Stimulated activated naive CD4-positive, alpha-beta T cell (primary cell): ENCODE measurements around the gene ZG16.

Experiments
- DNase-seq, 6 experiments: peaks; one replicate each; lab custom pipeline; 2025; lab: John Stamatoyannopoulos, UW

The ZG16 gene

GRCh38 chr16:29809031-29809747 lies 31.1 kb downstream of the ZG16 start:
- no peak for DNase-seq

DNA sequence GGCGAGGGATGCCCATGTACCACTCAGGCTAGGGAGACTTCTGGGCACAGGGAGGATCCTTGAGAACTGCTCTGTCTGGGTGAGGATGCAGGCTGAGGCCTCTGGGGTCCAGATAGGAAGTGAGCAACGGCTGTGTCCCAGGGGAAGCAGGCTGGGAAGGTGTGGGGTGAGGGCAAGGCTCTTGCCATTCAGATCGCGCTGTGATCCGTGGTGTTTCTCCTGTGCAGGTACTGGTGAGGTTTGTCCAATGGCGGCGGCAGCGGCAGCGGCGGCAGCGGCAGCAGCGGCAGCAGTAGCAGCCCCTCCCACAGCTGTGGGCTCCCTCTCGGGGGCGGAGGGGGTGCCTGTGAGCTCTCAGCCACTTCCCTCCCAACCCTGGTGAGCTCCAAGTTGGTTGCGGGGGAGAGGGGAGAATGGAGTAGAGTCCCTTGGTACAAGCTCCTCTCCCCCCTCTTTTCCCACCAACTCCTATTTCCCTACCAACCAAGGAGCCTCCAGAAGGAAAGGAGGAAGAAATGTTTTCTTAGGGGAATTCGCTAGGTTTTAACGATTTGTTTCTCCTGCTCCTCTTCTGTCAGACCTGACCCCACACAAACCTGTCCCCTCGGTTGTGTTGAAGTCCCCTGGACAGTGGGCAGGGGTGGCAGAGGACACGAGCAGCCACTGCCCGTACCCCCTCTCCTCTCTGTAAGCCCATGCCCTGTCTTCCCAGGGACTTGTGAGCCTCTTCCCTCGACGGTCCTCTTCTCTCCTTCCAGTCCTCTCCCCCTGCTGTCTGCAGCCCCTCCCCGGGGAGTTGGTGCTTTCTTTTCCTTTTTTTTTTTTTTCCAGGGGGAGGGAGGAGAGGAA lies 32.0 kb downstream of the ZG16 start:
- DNase-seq, result peak in 4 of 6 experiments; percentile 15 to 33 (median 24)

DNA sequence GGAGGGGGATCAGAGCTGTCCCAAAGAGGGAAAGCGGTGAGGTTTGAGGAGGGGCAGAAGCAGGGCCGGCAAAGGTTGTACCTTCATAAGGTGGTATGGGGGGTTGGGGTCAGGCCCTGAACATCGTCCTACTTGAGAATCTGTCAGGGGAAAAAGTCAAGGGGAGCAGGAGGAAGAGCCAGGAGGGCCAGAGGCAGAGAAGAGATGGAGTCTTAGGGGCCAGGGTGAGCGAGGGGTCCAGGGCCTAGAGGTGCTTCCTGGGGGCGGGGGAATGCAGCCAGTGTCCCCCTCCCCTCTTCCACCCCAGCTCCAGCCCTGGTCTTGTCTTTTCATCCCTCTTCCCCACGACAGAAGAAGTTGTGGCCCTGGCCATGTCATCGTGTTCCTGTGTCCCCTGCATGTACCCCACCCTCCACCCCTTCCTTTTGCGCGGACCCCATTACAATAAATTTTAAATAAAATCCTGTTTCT lies 32.7 kb downstream of the ZG16 start:
- no peak for DNase-seq

DNA sequence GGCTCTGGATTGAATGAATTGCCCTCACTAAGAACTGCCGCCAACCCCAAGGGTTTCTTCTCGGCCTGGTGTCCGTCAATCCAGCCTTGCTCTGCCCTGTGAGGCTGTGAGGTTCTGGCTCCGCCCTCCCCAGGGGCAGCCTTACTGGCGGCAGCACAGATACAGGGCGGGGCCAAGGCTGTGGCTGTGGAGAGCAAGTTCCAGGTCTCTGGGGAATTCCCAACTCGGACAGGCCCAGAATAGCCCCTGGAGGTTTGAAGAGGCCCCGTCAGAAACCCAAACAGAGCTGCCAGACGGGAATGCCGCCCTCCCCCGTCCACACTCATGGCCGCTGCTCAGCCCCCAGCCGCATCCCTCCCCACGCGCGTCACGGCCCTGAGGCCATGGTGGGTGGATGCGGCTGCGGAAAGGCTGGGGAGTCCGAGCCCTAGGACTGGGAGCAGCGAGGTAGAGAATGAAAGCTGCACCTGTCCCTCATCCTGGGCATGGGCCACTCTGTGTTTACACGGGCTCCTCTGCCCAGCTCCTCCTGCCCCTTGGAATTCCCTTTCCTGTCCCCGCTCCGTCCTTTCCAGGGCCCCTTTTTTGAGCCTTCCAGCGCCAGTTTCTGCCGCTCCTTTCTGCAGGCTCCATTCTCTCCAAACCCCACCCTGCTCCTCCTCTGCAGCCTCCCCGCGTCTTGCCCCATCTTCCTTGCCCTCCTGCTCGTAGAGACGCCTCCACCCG lies 33.3 kb downstream of the ZG16 start:
- peak; percentile 38 to 69 (median 57) for DNase-seq

GRCh38 chr16:29811896-29812665 lies 34.0 kb downstream of the ZG16 start, which contains the start of gene PRRT2:
Gene PRRT2, plus strand, starts transcription at chr16:29812193. Its CDS starts 862 bp downstream, at chr16:29813055.
- peak in 4 of 6 experiments; percentile 28 to 63 (median 32) for DNase-seq

- no peak for DNase-seq
Observed at GRCh38 chr16:29812754-29813643, 34.9 kb downstream of the ZG16 start.

DNA sequence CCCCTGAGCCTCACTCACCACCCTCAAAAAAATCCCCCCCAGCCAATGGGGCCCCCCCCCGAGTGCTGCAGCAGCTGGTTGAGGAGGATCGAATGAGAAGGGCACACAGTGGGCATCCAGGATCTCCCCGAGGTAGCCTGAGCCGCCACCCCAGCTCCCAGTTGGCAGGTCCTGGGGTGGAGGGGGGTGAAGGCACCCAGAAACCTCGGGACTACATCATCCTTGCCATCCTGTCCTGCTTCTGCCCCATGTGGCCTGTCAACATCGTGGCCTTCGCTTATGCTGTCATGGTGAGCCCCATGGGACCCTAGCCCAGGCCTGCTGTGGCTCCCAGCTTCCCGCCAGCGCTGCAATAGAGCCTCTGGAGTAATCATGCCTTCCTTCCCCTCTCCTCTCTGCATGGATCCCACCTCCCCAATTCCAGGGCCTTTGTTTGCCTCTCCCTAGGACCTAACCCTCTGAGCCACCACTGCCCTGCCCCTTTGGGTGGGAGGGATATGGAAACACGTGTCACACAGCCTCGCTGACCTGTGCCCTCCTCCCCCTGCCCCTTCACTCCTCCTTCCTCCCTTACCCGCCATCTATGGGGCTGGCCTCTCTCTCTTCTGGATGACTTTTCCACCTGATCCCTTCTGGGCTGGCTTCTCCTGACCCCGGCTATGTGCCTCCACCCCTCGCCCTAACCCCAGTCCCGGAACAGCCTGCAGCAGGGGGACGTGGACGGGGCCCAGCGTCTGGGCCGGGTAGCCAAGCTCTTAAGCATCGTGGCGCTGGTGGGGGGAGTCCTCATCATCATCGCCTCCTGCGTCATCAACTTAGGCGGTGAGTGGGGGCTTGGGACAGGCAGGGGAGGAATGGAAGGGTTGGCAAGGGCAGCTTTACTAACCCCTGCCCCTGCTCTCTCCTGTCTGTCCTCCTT lies 35.8 kb downstream of the ZG16 start:
- no peak for DNase-seq

- no peak for DNase-seq
Observed at GRCh38 chr16:29814592-29814991, 36.5 kb downstream of the ZG16 start.

DNA sequence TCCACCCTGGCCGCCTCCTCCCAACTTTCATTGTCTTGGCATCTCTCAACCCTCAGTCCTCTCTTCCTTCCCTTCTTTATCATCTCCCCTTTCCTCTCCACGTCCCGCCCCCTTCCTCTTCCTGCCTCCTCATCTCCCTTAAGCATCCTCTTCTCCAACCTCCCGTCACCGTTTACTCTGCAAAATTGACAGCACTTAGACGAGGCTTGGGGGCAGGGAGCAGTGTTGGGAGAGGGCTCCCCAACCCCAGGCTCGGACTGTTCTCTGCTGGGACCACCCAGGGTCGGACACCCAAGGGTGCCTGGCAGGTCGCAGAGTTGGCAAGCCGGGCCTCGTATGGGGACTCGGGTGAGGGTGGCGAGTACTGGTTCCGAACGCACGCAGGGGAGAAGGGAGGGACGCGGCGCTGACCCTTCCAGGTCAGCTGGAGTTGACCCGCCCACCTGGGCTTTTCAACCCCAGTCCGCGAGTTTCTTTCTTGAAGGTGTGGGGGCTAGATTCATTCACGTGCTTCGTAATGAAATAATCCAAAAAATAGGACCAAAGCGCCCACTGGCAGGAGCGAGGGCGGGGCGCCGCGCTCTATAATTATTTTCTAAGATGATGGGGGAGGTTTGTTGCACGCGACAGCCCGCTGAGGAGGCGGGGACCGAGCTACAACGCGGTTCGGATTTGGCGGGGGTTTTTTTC lies 37.1 kb downstream of the ZG16 start:
- DNase-seq, result peak in 3 of 6 experiments; percentile 33 to 80 (median 65)

- peak; percentile 98 to 99 (median 99) for DNase-seq
Observed at GRCh38 chr16:29815793-29816693, 38.0 kb downstream of the ZG16 start, which contains the start of gene PAGR1. Gene PAGR1, plus strand, starts transcription at chr16:29816152. Its CDS starts 374 bp downstream, at chr16:29816526.

- DNase-seq, result peak; percentile 23 to 63 (median 42)
Observed at GRCh38 chr16:29816694-29817441, 38.8 kb downstream of the ZG16 start.

DNA sequence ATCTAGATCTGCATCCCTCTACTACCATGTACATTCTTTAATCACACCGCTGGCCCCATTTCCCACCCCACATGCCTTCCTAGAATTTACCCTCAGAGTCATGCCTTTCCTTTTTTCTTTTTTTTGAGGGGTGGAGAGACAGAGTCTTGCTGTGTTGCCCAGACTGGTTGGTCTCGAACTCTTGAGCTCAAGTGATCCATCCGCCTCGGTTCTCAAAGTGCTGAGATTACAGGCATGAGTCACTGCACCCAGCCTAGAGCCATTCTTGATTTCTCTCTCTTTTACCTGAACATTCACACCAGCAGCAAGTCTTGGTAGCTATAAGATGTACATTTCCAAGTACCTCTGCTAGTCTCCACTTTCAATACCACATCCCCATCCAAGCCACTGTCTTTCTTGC lies 40.0 kb downstream of the ZG16 start:
- DNase-seq, result no peak

DNA sequence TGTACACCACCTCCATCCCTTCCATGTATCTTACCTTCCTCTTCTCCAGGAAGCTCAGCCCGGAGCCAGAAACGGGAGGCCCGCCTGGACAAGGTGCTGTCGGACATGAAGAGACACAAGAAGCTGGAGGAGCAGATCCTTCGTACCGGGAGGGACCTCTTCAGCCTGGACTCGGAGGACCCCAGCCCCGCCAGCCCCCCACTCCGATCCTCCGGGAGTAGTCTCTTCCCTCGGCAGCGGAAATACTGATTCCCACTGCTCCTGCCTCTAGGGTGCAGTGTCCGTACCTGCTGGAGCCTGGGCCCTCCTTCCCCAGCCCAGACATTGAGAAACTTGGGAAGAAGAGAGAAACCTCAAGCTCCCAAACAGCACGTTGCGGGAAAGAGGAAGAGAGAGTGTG lies 41.5 kb downstream of the ZG16 start:
- DNase-seq, result no peak

DNA sequence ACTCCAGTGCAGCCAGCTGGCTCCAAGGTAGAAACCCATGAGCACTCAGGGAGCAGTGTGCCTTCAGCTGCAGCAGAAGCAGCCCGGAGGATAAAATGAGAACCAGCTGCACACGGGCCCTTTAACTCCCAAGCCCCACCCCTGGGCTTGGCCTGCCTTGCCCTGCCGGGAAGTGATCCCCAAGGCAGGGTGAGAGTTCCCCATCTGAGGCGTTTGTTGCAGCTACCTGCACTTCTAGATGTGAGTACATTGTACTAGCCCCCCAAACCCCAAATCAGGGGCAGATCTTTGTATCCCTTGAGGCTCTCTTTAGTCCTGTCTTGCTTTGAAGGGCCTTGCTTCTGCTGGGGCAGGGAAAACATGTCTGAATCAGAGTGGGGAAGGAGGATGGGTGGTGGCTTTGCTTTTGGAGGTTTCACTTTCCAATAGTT lies 42.2 kb downstream of the ZG16 start, which contains the start of gene MVP:
Gene MVP, plus strand, starts transcription at position 192 of the 431 bp plus-strand sequence. CDS start 10,088 bp downstream, outside the sequence.
- peak; percentile 16 to 52 (median 43) for DNase-seq

- DNase-seq, result peak in 2 of 6 experiments; percentile 22 to 28
Observed at GRCh38 chr16:29820730-29821642, 42.9 kb downstream of the ZG16 start.
